ENCODE results near the gene NECTIN1.

The NECTIN1 gene

GRCh38 chr11:119754656-119755355, 25.8 kb upstream of the NECTIN1 start:
- no peak for DNase-seq (ENCODE audit: low read depth)

- no peak for DNase-seq (ENCODE audit: low read depth)
Observed at GRCh38 chr11:119754199-119754598, 25.2 kb upstream of the NECTIN1 start.

DNA sequence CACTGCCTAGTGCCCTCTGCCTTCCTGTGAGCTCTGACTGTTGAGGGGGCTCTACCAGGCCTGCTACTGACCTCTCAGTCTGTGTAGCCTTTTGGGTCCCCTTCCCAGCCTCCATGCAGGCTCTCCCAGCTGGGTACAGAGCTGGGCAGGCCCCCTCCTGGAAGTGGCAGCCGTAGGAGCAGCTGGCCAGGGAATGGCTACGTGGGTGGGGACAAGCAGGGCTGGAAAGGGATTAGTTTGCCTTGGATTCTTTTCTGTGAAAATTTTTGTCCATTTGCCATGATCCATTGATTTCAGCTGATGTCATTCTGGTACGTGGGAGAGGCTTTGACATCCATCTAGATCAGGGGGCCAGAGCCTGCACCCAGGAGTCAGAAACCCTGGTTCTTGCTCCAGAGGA, 23.9 kb upstream of the NECTIN1 start:
- DNase-seq (ENCODE audit: low read depth), result no peak

GRCh38 chr11:119752345-119752871, 23.4 kb upstream of the NECTIN1 start:
- no peak for DNase-seq (ENCODE audit: low read depth)

- no peak for DNase-seq (ENCODE audit: low read depth)
Observed at GRCh38 chr11:119750056-119750455, 21.1 kb upstream of the NECTIN1 start.

DNA sequence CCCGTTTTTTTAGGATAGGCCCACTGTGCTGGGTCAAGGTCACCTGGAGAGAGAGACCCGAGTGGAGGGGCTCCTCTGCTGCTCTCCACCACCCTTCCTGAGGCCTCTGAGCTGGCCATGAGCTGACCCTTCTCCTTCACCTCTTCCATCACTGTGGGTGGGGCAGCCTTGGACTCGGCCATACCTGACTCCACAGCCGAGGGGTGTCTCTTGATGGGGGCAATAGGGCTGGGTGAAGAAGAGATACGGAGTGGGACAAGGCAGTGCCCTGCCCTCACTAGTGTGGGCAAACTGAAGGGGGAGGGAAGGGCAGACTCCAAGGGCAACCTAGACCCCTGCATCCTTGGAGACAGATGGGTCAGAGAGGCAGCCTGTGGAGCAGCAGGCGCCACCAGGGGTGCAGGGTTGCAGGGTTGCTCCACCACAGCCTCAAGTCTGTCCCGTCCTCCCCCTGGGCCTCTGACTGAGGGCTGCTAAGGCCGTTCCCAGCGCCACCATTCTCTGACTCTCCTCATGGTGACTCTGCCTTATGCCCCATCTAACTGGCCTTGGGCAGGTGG, 20.1 kb upstream of the NECTIN1 start:
- DNase-seq (ENCODE audit: low read depth), result no peak

DNA sequence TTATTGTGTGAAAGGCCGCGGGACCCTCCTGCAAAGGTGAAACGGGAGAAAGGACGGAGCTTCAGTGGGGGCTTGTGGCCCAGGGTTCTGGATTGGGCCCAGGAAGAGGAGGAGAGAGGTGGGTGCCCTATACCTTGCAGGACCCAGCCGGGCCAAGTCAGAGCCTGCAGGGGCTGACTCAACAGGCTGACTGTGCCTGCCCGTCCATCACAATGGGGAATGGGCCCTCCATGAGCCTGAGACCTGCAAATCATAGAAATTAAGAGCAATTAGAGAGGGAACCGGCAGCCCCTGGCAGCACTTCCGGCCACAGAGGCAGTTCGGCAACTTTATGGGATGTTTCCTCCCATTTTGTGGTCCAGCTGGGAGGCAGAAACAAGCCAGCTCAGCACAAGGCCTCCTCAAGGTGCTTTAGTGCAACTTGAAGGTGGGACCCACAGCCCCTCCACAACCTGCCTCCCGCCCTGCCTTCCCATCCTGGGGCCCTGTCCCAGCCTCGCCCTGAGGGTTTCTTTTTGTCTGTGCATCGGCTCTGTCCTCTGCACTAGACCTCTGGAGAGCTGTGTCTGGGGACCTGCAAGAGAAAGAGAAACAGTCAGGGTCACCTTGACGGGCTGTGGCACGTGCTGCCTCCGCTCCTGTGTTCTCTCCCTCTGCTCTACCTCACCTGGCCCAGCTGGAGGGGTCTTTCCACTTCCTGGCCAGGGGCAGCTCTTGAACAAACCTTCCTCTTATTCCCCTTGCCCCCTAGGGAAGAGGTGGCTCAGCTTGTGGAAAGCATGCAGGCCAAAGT, 19.1 kb upstream of the NECTIN1 start:
- DNase-seq (ENCODE audit: low read depth), result no peak

GRCh38 chr11:119745776-119746535, 17.0 kb upstream of the NECTIN1 start:
- no peak for DNase-seq (ENCODE audit: low read depth)

DNA sequence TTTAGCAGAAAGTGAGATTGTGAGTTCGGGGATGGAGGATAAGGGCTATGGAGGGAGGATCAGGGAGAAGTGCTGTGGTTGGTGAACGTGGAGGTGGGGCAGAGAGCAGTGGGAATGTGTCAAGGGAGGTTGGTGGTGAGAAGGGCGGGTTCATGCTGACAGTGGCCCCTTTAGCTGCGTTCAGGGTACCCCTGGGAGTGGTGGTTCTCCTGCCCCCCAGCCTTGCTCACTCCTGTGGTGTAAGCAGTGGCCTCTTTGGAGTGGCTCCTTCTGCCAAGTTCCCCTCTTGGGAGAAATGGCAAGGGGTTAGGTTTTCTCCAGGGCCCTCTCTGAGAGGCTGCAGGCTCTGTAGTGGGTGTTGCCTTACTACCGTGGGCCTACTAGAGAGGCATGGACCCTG, 16.1 kb upstream of the NECTIN1 start:
- DNase-seq (ENCODE audit: low read depth), result no peak

DNA sequence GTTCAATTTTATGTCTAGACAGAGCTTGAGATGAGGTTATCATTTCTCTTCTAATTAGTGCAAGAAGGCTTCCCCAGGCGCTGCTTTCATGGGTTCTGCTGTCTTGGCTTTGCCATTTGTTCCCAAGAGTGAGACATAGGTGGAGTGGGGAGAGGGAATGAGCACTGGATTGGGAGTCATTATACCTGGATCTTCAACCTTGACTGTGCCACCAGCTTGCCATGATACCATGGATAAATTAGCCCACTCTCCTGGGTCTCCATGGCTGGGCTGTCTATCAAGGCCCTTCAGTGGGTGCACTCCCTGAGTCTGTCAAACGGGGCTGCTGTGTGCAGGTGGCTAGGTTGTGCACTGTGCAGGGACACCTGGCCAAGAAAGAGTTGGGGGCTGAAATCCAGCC, 15.6 kb upstream of the NECTIN1 start:
- no peak for DNase-seq (ENCODE audit: low read depth)

DNA sequence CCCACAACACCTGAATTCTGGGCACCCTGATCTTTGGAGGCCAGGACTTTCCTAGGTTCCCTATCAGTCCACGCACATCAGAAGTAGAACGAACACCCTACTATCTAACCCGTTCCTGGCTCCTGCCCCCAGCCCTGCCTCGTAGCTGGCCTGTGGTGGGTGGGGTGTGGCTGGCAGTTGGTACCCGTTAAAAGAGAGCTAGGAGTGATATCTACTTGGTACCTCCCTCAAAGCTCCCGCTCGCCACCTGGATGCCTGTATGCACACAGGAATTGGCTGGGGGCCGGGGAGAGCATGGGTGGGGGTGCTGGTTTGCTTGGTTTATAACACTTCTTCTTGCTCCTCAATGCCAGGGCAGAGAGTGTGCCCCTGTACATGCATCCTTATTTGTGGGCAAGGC, 14.0 kb upstream of the NECTIN1 start:
- DNase-seq (ENCODE audit: low read depth), result no peak

DNA sequence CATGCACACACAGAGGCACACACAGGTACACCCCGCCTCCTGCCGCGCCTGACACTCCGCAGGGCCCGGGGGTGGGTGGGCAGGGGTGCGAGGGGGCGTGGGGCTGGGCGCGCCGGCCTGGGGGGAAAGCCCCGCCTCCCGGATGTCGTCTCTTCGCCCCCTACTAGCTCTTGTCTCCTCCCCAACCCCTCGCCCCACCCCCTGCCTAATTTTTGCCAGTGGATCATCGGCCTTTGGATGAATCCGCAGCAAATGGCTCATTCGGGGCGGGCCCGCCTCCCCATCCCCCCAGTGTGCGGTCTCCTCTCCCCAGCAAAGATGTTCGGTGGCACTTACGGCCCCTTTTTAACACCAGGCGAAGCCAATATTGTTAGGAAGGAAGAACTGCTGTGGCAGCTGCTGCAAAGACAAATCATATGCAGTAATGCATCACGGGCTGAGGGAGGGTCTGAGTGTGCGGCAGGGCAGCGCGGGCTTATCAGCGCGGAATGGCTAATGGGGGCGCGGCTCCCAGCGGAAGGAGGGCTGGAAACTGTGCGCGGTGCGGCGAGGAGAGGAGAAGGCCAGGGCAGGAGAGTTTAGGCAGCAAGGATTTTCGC, 13.4 kb upstream of the NECTIN1 start:
- DNase-seq (ENCODE audit: low read depth), result no peak

- DNase-seq (ENCODE audit: low read depth), result no peak
Observed at GRCh38 chr11:119741369-119742262, 12.6 kb upstream of the NECTIN1 start.

GRCh38 chr11:119739975-119740374, 11.0 kb upstream of the NECTIN1 start:
- no peak for DNase-seq (ENCODE audit: low read depth)

DNA sequence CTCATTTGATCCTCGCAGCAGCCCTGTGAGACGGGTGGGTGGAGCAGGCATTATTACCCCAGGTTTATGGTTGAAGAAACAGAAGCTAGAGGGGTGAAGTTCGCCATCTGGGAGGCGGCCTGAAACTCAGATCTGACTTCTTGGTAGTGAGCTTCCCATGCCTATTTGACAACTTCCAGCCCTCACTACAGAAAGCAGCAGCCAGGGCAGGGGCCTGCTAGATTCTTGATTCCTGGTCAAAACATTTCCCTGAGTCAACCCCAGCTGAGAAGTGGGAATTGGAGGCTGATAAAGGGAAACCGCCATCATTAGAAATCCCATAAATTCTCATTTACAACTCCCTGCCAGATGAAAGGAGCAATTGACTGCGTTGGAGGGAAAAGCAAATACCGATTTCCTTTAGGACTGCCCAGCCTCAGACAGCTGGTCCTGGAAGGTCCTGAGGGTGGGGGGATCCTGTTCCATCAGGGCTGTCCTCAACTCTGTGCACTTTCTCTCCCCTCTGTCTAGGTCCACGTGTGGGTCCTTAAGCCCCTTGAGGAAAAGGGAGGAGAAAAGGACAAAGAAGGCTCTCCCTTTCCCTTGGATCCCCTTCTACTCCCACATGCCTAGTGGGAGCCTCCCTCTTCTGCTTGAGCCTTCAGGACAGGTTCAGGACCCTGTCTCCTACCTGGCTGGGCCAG, 10.2 kb upstream of the NECTIN1 start:
- DNase-seq (ENCODE audit: low read depth), result no peak

GRCh38 chr11:119738059-119738439, 9.0 kb upstream of the NECTIN1 start:
- DNase-seq (ENCODE audit: low read depth), result no peak

DNA sequence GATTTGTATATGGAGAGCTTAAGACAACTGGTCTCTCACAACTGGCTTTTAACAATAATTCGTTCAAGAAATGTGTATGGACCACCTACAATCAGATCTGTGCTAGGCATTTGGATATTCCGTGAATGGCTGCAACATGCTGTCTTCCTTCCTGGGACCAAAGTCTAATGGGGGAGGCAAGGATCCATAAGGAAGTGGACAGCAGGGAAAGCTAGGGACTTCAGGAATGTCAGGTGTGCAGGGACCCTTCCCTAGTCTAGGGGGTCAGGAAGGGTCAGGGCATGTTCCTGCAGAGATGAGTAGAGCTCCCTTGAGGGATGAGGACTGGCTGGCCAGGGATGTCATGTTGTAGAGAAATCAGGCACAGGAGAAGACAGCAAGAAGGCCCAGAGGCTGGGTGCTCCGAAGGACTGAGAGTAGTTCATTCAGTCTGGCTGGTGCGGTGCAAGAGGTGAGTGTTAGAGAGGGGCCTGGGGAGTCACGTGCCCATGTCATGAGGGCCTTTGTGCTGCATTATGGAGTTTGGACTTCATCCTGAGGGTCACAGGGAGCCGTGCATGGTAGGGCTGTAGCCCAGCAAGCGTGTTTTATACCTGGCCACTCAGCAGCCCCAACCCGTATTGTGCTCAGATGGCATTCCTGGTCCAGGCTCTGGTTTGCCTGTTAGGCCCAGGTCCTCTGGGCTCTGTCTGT, 8.5 kb upstream of the NECTIN1 start:
- DNase-seq (ENCODE audit: low read depth), result no peak

DNA sequence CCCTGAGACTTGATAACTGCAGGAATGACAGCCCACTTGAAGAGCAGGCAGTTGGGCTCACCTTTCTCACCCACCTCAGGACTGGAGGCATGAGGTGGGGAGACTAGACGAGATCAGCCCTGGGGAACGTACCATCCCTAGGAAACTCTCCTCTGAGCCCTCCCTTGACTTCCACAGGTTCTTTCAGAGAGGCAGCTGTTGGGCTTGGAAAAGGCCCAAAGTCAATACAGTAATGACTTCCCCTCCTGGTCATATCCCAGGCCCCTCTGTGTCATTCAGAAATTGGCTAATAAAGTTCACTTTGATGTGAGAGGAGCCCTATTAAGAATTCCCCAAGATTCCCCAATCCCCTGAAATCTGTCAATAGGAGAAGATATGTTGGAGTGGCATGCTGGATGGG, 5.8 kb upstream of the NECTIN1 start:
- no peak for DNase-seq (ENCODE audit: low read depth)

DNA sequence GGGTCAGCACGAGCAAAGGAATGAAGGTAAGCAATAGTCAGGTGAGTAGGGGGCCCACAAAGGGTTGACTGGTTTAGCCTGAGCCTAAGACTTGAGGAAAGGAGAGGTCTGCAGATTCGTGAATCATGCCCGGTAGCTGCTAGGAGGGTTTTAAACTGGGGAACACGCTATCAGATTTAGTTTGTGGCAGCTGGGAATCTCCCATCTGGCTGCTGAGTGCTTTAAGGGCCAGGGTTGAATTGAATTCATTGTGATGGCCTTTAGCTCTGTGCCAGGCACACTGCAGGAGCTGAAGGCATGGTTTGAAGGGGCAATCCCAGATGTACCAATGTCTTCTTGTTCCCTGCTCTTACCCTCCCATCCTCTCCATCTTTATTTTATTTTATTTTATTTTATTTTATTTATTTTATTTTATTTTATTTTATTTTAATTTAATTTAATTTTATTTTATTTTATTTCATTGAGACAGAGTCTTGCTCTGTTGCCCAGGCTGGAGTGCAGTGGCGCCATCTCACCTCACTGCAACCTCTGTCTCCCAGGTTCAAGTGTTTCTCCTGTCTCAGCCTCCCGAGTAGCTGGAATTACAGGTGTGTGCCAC, 1.9 kb upstream of the NECTIN1 start:
- no peak for DNase-seq (ENCODE audit: low read depth)
